ENCODE measurements around the gene HIVEP3.

HIVEP3 gene

DNA sequence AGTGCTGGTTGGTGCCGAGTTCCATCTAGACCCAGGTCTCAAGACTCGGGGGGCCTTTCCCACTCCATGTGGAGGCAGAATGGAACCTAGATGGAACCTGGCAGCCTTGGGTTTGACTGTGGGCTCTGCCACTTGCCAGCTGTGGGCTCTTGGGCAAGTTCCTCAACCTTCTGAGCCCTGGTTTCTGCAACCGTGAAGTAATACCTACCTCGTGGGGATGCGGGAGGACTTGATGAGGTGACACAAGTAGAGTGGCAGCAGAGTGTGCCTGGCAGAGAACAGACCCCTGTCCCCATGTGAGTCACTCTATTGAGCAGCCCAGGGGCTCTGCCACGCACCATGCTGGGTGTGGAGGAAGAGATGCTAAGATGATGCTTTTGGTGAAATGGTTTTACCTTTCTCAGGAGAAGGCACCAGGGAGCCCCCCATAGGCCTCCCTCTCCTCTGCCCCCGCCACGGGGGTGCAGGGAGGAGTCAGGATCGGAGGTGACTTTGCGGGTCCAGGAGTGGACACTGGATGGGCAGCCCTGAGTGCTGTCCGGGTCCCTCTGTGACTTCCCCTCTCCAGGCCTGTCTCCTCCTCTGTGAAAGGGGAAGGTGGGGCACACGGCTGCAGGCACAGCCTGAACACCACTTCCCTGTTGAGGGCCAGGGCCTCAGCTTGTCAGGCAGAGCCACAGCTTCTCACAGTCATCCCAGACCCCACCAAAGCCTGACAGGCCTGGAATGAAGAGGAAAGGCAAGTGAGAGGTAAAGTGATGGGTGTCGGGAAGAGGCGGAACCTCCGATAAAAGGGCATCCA, 397.6 kb downstream of the HIVEP3 start:
- TF ChIP-seq TAF1 (IDR thresholded peaks at IDR 0.05; ENCODE audit: low read depth) (no peak), REST (IDR thresholded peaks at IDR 0.05; ENCODE audit: low read depth) (no peak), FOXM1 (IDR thresholded peaks at IDR 0.05; ENCODE audit: borderline replicate concordance, low read depth) (no peak), EP300 (IDR thresholded peaks at IDR 0.05; ENCODE audit: borderline replicate concordance) (no peak), ZBTB7A (IDR thresholded peaks at IDR 0.05; ENCODE audit: low read depth) (no peak), TEAD4 (IDR thresholded peaks at IDR 0.05) (no peak), YY1 (IDR thresholded peaks at IDR 0.05; ENCODE audit: low read depth) (no peak), NFIC (IDR thresholded peaks at IDR 0.05) (no peak), EGR1 (IDR thresholded peaks at IDR 0.05) (no peak), TCF12 (IDR thresholded peaks at IDR 0.05; ENCODE audit: low read depth) (no peak), RAD21 (IDR thresholded peaks at IDR 0.05; ENCODE audit: low read depth) (no peak), CEBPB (IDR thresholded peaks at IDR 0.05) (no peak), CREB1 (IDR thresholded peaks at IDR 0.05; ENCODE audit: low read depth) (no peak)
- TF ChIP-seq, protein P1, sequence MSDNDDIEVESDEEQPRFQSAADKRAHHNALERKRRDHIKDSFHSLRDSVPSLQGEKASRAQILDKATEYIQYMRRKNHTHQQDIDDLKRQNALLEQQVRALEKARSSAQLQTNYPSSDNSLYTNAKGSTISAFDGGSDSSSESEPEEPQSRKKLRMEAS (IDR thresholded peaks at IDR 0.05): no peak
- TF ChIP-seq, protein P2, sequence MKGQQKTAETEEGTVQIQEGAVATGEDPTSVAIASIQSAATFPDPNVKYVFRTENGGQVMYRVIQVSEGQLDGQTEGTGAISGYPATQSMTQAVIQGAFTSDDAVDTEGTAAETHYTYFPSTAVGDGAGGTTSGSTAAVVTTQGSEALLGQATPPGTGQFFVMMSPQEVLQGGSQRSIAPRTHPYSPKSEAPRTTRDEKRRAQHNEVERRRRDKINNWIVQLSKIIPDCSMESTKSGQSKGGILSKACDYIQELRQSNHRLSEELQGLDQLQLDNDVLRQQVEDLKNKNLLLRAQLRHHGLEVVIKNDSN (IDR thresholded peaks at IDR 0.05): no peak

GRCh38 chr1:41519667-41520066, 399.1 kb downstream of the HIVEP3 start:
- TF ChIP-seq EP300 (IDR thresholded peaks at IDR 0.05; ENCODE audit: borderline replicate concordance) (no peak), CREB1 (IDR thresholded peaks at IDR 0.05; ENCODE audit: low read depth) (no peak), RAD21 (IDR thresholded peaks at IDR 0.05; ENCODE audit: low read depth) (no peak), NFIC (IDR thresholded peaks at IDR 0.05) (no peak), FOXM1 (IDR thresholded peaks at IDR 0.05; ENCODE audit: borderline replicate concordance, low read depth) (no peak), YY1 (IDR thresholded peaks at IDR 0.05; ENCODE audit: low read depth) (no peak), REST (IDR thresholded peaks at IDR 0.05; ENCODE audit: low read depth) (no peak), TAF1 (IDR thresholded peaks at IDR 0.05; ENCODE audit: low read depth) (no peak), TCF12 (IDR thresholded peaks at IDR 0.05; ENCODE audit: low read depth) (no peak), CEBPB (IDR thresholded peaks at IDR 0.05) (no peak)
- TF ChIP-seq, protein P2 (IDR thresholded peaks at IDR 0.05): no peak
- TF ChIP-seq, protein P1 (IDR thresholded peaks at IDR 0.05): no peak

DNA sequence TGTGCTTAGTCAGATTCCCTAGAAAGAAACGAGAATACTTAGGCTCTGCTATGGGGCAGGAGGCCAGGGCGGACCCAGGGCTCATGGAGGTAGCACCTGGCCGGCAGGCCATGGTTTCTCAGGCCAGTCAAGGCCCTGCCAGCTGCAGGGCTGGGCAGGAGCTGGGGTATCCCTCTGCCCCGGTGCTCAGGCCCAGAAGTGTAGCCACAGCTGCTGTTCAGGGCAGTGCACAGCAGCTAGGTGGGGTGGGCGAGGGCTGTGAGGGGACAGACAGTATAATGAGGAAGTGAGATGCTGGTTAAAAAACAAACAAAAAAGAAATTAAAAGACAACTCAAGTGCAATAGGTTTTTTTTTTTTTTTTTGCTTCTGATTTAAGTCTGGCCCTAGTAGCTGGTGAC, 400.3 kb downstream of the HIVEP3 start:
- no peak for TF ChIP-seq FOXM1 (IDR thresholded peaks at IDR 0.05; ENCODE audit: borderline replicate concordance, low read depth)

- TF ChIP-seq CREB1 (IDR thresholded peaks at IDR 0.05; ENCODE audit: low read depth) (no peak), TCF12 (IDR thresholded peaks at IDR 0.05; ENCODE audit: low read depth) (no peak), FOXM1 (IDR thresholded peaks at IDR 0.05; ENCODE audit: borderline replicate concordance, low read depth) (no peak), TEAD4 (IDR thresholded peaks at IDR 0.05) (no peak), EP300 (IDR thresholded peaks at IDR 0.05; ENCODE audit: borderline replicate concordance) (no peak), REST (IDR thresholded peaks at IDR 0.05; ENCODE audit: low read depth) (no peak)
These were observed 401.7 kb downstream of the HIVEP3 start for GRCh38 chr1:41517062-41517438.
